ENCODE results near the gene KCNJ18.
"Not testable (repeated sequence)": the region's sequence is repeated elsewhere in the genome, so short reads cannot be mapped to it uniquely, and the experiment has no call there.

KCNJ18 gene

GRCh38 chr17:21674891-21675738 is 17.2 kb upstream of the KCNJ18 start:
- H3K27me3 ChIP-seq (ENCODE audit: control insufficient read depth, insufficient read depth, low read length); H3K4me3 ChIP-seq (ENCODE audit: low read length); H3K9ac ChIP-seq (ENCODE audit: low read length); H3K36me3 ChIP-seq (ENCODE audit: control insufficient read depth, insufficient read depth, low read length); H3K9me3 ChIP-seq (ENCODE audit: control insufficient read depth, low read length); H3K4me1 ChIP-seq (ENCODE audit: control insufficient read depth, insufficient read depth, low read length): not testable (repeated sequence)

- not testable (repeated sequence) for H3K27me3 ChIP-seq (ENCODE audit: control insufficient read depth, insufficient read depth, low read length); H3K9ac ChIP-seq (ENCODE audit: low read length); H3K4me1 ChIP-seq (ENCODE audit: control insufficient read depth, insufficient read depth, low read length); H3K4me3 ChIP-seq (ENCODE audit: low read length); H3K36me3 ChIP-seq (ENCODE audit: control insufficient read depth, insufficient read depth, low read length); H3K9me3 ChIP-seq (ENCODE audit: control insufficient read depth, low read length)
These were observed 16.6 kb upstream of the KCNJ18 start for GRCh38 chr17:21675739-21676130.

GRCh38 chr17:21676281-21677111 is 15.8 kb upstream of the KCNJ18 start:
- Histone ChIP-seq H3K4me3 (ENCODE audit: low read length) (no peak overlapping the region), H3K36me3 (ENCODE audit: control insufficient read depth, insufficient read depth, low read length) (no peaks in the 10 kb centered on the region), H3K9ac (ENCODE audit: low read length) (no peak overlapping the region), H3K4me1 (ENCODE audit: control insufficient read depth, insufficient read depth, low read length) (no peaks in the 10 kb centered on the region), H3K27me3 (ENCODE audit: control insufficient read depth, insufficient read depth, low read length) (no peaks in the 10 kb centered on the region), H3K9me3 (ENCODE audit: control insufficient read depth, low read length) (no peaks in the 10 kb centered on the region)

- H3K9me3 ChIP-seq (ENCODE audit: control insufficient read depth, low read length), result no peaks in the 10 kb centered on the region
- no peaks in the 10 kb centered on the region for H3K36me3 ChIP-seq (ENCODE audit: control insufficient read depth, insufficient read depth, low read length)
- H3K4me3 ChIP-seq (ENCODE audit: low read length), result no peak overlapping the region
- H3K27me3 ChIP-seq (ENCODE audit: control insufficient read depth, insufficient read depth, low read length), result no peaks in the 10 kb centered on the region
- no peak overlapping the region for H3K9ac ChIP-seq (ENCODE audit: low read length)
- H3K4me1 ChIP-seq (ENCODE audit: control insufficient read depth, insufficient read depth, low read length), result no peaks in the 10 kb centered on the region
These were observed 15.0 kb upstream of the KCNJ18 start for GRCh38 chr17:21677126-21677910.

GRCh38 chr17:21677911-21678310 is 14.4 kb upstream of the KCNJ18 start:
- Histone ChIP-seq H3K36me3 (ENCODE audit: control insufficient read depth, insufficient read depth, low read length) (no peaks in the 10 kb centered on the region), H3K9me3 (ENCODE audit: control insufficient read depth, low read length) (no peaks in the 10 kb centered on the region), H3K27me3 (ENCODE audit: control insufficient read depth, insufficient read depth, low read length) (no peaks in the 10 kb centered on the region), H3K4me1 (ENCODE audit: control insufficient read depth, insufficient read depth, low read length) (no peaks in the 10 kb centered on the region), H3K4me3 (ENCODE audit: low read length) (no peak overlapping the region), H3K9ac (ENCODE audit: low read length) (no peak overlapping the region)

GRCh38 chr17:21678393-21679081 is 13.8 kb upstream of the KCNJ18 start:
- Histone ChIP-seq H3K9ac (ENCODE audit: low read length) (no peak overlapping the region), H3K4me3 (ENCODE audit: low read length) (no peak overlapping the region), H3K9me3 (ENCODE audit: control insufficient read depth, low read length) (no peaks in the 10 kb centered on the region), H3K36me3 (ENCODE audit: control insufficient read depth, insufficient read depth, low read length) (no peaks in the 10 kb centered on the region), H3K4me1 (ENCODE audit: control insufficient read depth, insufficient read depth, low read length) (no peaks in the 10 kb centered on the region), H3K27me3 (ENCODE audit: control insufficient read depth, insufficient read depth, low read length) (no peaks in the 10 kb centered on the region)

- Histone ChIP-seq H3K9ac (ENCODE audit: low read length) (no peak overlapping the region), H3K9me3 (ENCODE audit: control insufficient read depth, low read length) (no peaks in the 10 kb centered on the region), H3K4me3 (ENCODE audit: low read length) (no peak overlapping the region), H3K4me1 (ENCODE audit: control insufficient read depth, insufficient read depth, low read length) (no peaks in the 10 kb centered on the region), H3K27me3 (ENCODE audit: control insufficient read depth, insufficient read depth, low read length) (no peaks in the 10 kb centered on the region), H3K36me3 (ENCODE audit: control insufficient read depth, insufficient read depth, low read length) (no peaks in the 10 kb centered on the region)
These were observed 12.8 kb upstream of the KCNJ18 start for GRCh38 chr17:21679256-21680146.

- Histone ChIP-seq H3K4me3 (ENCODE audit: low read length) (no peak overlapping the region), H3K9ac (ENCODE audit: low read length) (no peak overlapping the region), H3K27me3 (ENCODE audit: control insufficient read depth, insufficient read depth, low read length) (no peaks in the 10 kb centered on the region), H3K4me1 (ENCODE audit: control insufficient read depth, insufficient read depth, low read length) (no peaks in the 10 kb centered on the region), H3K9me3 (ENCODE audit: control insufficient read depth, low read length) (no peaks in the 10 kb centered on the region), H3K36me3 (ENCODE audit: control insufficient read depth, insufficient read depth, low read length) (no peaks in the 10 kb centered on the region)
These were observed 12.0 kb upstream of the KCNJ18 start for GRCh38 chr17:21680366-21680765.

- H3K4me1 ChIP-seq (ENCODE audit: control insufficient read depth, insufficient read depth, low read length); H3K36me3 ChIP-seq (ENCODE audit: control insufficient read depth, insufficient read depth, low read length); H3K4me3 ChIP-seq (ENCODE audit: low read length); H3K9me3 ChIP-seq (ENCODE audit: control insufficient read depth, low read length); H3K27me3 ChIP-seq (ENCODE audit: control insufficient read depth, insufficient read depth, low read length); H3K9ac ChIP-seq (ENCODE audit: low read length): not testable (repeated sequence)
These were observed 11.4 kb upstream of the KCNJ18 start for GRCh38 chr17:21680850-21681351.

- H3K36me3 ChIP-seq (ENCODE audit: control insufficient read depth, insufficient read depth, low read length); H3K9ac ChIP-seq (ENCODE audit: low read length); H3K27me3 ChIP-seq (ENCODE audit: control insufficient read depth, insufficient read depth, low read length): not testable (repeated sequence)
These were observed 10.7 kb upstream of the KCNJ18 start for GRCh38 chr17:21681576-21681975.

GRCh38 chr17:21682130-21682529 is 10.2 kb upstream of the KCNJ18 start:
- H3K9ac ChIP-seq (ENCODE audit: low read length); H3K9me3 ChIP-seq (ENCODE audit: control insufficient read depth, low read length); H3K4me1 ChIP-seq (ENCODE audit: control insufficient read depth, insufficient read depth, low read length); H3K36me3 ChIP-seq (ENCODE audit: control insufficient read depth, insufficient read depth, low read length); H3K27me3 ChIP-seq (ENCODE audit: control insufficient read depth, insufficient read depth, low read length); H3K4me3 ChIP-seq (ENCODE audit: low read length): not testable (repeated sequence)

More at GRCh38 chr17:21681576-21681975, 10.7 kb upstream of the KCNJ18 start:
- not testable (repeated sequence) for H3K9me3 ChIP-seq (ENCODE audit: control insufficient read depth, low read length); H3K4me1 ChIP-seq (ENCODE audit: control insufficient read depth, insufficient read depth, low read length); H3K4me3 ChIP-seq (ENCODE audit: low read length)

Measured in mucosa of stomach (tissue), 1 donor.